HG02973 (cell line): ENCODE data around the gene TCEA3.

Source experiments
- ATAC-seq: cut with Tn5 transposase; IDR thresholded peaks from one replicate; pipeline ENCODE4 v1.9.1; 2021; ENCODE audit warnings: moderate library complexity; ENCODE audit not compliant: unreplicated experiment

The TCEA3 gene

GRCh38 chr1:23341931-23342692 lies 82.4 kb downstream of the TCEA3 start:
- no peak for ATAC-seq

DNA sequence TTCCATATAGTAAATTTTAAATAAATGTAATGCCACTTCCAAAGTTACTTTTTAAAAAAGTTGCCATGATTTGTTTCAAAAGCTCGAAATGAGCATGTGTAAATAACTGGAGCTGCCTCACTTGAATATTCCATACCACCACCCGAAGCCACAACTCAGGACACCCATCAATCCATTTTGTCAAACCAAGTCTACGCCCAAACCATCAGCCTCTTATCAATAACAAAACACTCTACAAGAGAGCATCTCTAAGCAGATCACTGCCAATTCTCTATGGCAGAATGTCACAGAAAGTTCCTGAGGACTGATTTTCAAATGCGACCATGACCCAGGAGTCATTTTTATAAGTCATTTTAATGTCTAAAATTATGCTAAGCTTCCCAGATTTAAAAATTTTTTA lies 84.9 kb downstream of the TCEA3 start:
- no peak for ATAC-seq

- ATAC-seq = no peak
Observed at GRCh38 chr1:23337869-23338268, 86.7 kb downstream of the TCEA3 start.

GRCh38 chr1:23331713-23332112 lies 92.8 kb downstream of the TCEA3 start:
- no peak for ATAC-seq
